A549 (cell line): ENCODE results near the gene DMPK. TPM values are rescaled to one million over a fixed set of nuclear protein-coding genes. Genes with fewer than 3 reads are reported as not detected.
"Not testable (repeated sequence)": the region's sequence is repeated elsewhere in the genome, so short reads cannot be mapped to it uniquely, and the experiment has no call there.

ENCODE experiments used
- ATAC-seq, 2 experiments: fragments of 200-7000 bp in 1 of 2; fragments of >200 bp in 1 of 2; cut with Nextera tagmentation in 1 of 2; cut with Tn5 transposase in 1 of 2; 3 replicates each; pipeline versions ENCODE4 v1.8.0 to v1.9.1; 2018 to 2020; ENCODE audit warnings: mild to moderate bottlenecking in 1 of 2, moderate library complexity in 1 of 2
- CTCF ChIA-PET: fragments of 300-600 bp; sonication (Branson Sonifier 250); formaldehyde crosslinking; extraction: SDS; loops from one replicate; lab custom pipeline; 2021; ENCODE audit warnings: antibody characterized with exemption, inconsistent platforms; lab: Yijun Ruan, JAX
- POLR2A ChIA-PET: fragments of 350-600 bp; formaldehyde crosslinking; extraction: SDS; loops from one replicate; lab custom pipeline; 2021; ENCODE audit warnings: antibody characterized with exemption, inconsistent platforms; lab: Yijun Ruan, JAX
- DNase-seq, 2 experiments: peaks; one replicate each; pipeline versions ENCODE4 v3.0.0 to v3.0.0-alpha.2; 2011 to 2016; ENCODE audit warnings: low read depth in 1 of 2, low spot score in 1 of 2
- FAIRE-seq: peaks from 2 replicates; lab custom pipeline; 2011; peaks lifted over from hg19 to GRCh38; lab: Jason Lieb, UNC
- H3K27ac ChIP-seq, 2 experiments: fragments of >200 bp; sonication (Bioruptor Twin); formaldehyde crosslinking; 3 replicates each; pipeline ENCODE4 v1.5.1; 2016 to 2017
- H3K4me1 ChIP-seq: fragments of >200 bp; sonication (Bioruptor Twin); formaldehyde crosslinking; 3 replicates; pipeline ENCODE4 v1.6.1; 2016
- H3K4me2 ChIP-seq: fragments of >200 bp; sonication (Bioruptor Twin); formaldehyde crosslinking; 3 replicates; pipeline ENCODE4 v1.6.1; 2016
- H3K4me3 ChIP-seq: fragments of >200 bp; sonication (Bioruptor Twin); formaldehyde crosslinking; 3 replicates; pipeline ENCODE4 v1.5.1; 2016
- H3K9me3 ChIP-seq: fragments of >200 bp; sonication (Bioruptor Twin); formaldehyde crosslinking; 3 replicates; pipeline ENCODE4 v1.6.1; 2016
- CBX2 ChIP-seq: fragments of 200-600 bp; sonication (generic); IDR thresholded peaks from 2 replicates; pipeline ENCODE4 v1.6.1; 2016; ENCODE audit warnings: low read depth, mild to moderate bottlenecking, borderline replicate concordance
- CHD2 ChIP-seq: fragments of 150-350 bp; IDR thresholded peaks from 2 replicates; pipeline ENCODE4 v1.6.1; 2014; ENCODE audit warnings: low read length; ENCODE audit not compliant: partially characterized antibody
- EHF ChIP-seq: fragments of 250-450 bp; sonication (Bioruptor Pico); IDR thresholded peaks from 2 replicates; pipeline ENCODE4 v1.5.0; 2020; ENCODE audit warnings: mild to moderate bottlenecking
- EHMT2 ChIP-seq: fragments of 200-600 bp; sonication (generic); IDR thresholded peaks from 2 replicates; pipeline ENCODE4 v1.6.1; 2016; ENCODE audit warnings: antibody characterized with exemption, low read depth, mild to moderate bottlenecking, moderate library complexity
- EP300 ChIP-seq, 2 experiments: fragments of >200 bp; sonication (Bioruptor Twin); formaldehyde crosslinking; IDR thresholded peaks; 2 replicates in 1 of 2; 3 replicates in 1 of 2; pipeline ENCODE4 v1.6.1; 2016 to 2017
- HOXA7 ChIP-seq: fragments of 250-450 bp; sonication (Bioruptor Pico); IDR thresholded peaks from 2 replicates; pipeline ENCODE4 v1.5.0; 2020; ENCODE audit warnings: mild to moderate bottlenecking, moderate library complexity
- HOXB13 ChIP-seq: fragments of 250-450 bp; sonication (Bioruptor Pico); IDR thresholded peaks from 2 replicates; pipeline ENCODE4 v1.5.0; 2020; ENCODE audit warnings: low read depth, mild to moderate bottlenecking, moderate library complexity
- MYC ChIP-seq: IDR thresholded peaks from 2 replicates; pipeline ENCODE4 v1.6.1; 2012; ENCODE audit warnings: mild to moderate bottlenecking, inconsistent platforms, low read length, improper control_type of control experiment, borderline replicate concordance
- NR3C1 ChIP-seq: fragments of >200 bp; sonication (Bioruptor Twin); formaldehyde crosslinking; IDR thresholded peaks from 3 replicates; pipeline ENCODE4 v1.6.1; 2017
- POLR2A ChIP-seq: IDR thresholded peaks from 2 replicates; pipeline ENCODE4 v1.6.1; 2012; ENCODE audit warnings: mild to moderate bottlenecking, low read length
- RARB ChIP-seq: fragments of 250-450 bp; sonication (Bioruptor Pico); IDR thresholded peaks from 2 replicates; pipeline ENCODE4 v1.8.0; 2021; ENCODE audit warnings: mild to moderate bottlenecking, moderate library complexity
- SREBF2 ChIP-seq: fragments of 450-650 bp; IDR thresholded peaks from 2 replicates; pipeline ENCODE4 v1.6.1; 2014; ENCODE audit warnings: mild to moderate bottlenecking, moderate library complexity
- TFCP2L1 ChIP-seq: fragments of 250-450 bp; sonication (Bioruptor Pico); IDR thresholded peaks from 2 replicates; pipeline ENCODE4 v1.5.0; 2021; ENCODE audit warnings: mild to moderate bottlenecking
- TP53 ChIP-seq: fragments of 250-450 bp; sonication (Bioruptor Pico); IDR thresholded peaks from 2 replicates; pipeline ENCODE4 v1.5.0; 2021; ENCODE audit warnings: mild to moderate bottlenecking, moderate library complexity
- ZC3H11A ChIP-seq: fragments of 450-650 bp; IDR thresholded peaks from 2 replicates; pipeline ENCODE4 v1.6.1; 2014; ENCODE audit warnings: antibody characterized with exemption, mild to moderate bottlenecking
- ZSCAN20 ChIP-seq: fragments of 250-450 bp; sonication (Bioruptor Pico); IDR thresholded peaks from 2 replicates; pipeline ENCODE4 v1.8.0; 2022; ENCODE audit warnings: mild to moderate bottlenecking, moderate library complexity
- WGBS: methylation state at CpG from one replicate; pipeline ENCODE4 v1.1.6; 2017; ENCODE audit errors: missing lambda C conversion rate; 5-methylcytosine and 5-hydroxymethylcytosine counted together
- polyA plus RNA-seq, 4 experiments: library from polyadenylated mRNA; depleted of rRNA in 3 of 4; stranded (reverse); fragments of >200 nt; fragmentation: RNase III in 1 of 4; extraction: RNeasy Plus Mini Kit Qiagen cat#74134 plus additional on column Dnase treatment in 1 of 4; gene quantifications; 2 replicates in 3 of 4; 3 replicates in 1 of 4; pipeline ENCODE4 v1.2.3, GENCODE V29; 2011 to 2017
- TF ChIP-seq, protein P1 (sequence below): fragments of 250-450 bp; sonication (Bioruptor Pico); IDR thresholded peaks from 2 replicates; pipeline ENCODE4 v1.5.0; 2020; ENCODE audit warnings: low read depth, mild to moderate bottlenecking, moderate library complexity
- TF ChIP-seq, protein P2 (sequence below): fragments of 150-350 bp; IDR thresholded peaks from 2 replicates; pipeline ENCODE4 v1.6.1; 2014; ENCODE audit warnings: low read depth, mild to moderate bottlenecking, low read length
- TF ChIP-seq, protein P3 (sequence below): fragments of >200 bp; sonication (Bioruptor Twin); formaldehyde crosslinking; IDR thresholded peaks from 2 replicates; pipeline ENCODE4 v1.6.1; 2016
- TF ChIP-seq, protein P4 (sequence below): fragments of 200-600 bp; sonication (generic); IDR thresholded peaks from 2 replicates; pipeline ENCODE4 v1.6.1; 2016; ENCODE audit warnings: antibody characterized with exemption, mild to moderate bottlenecking, moderate library complexity

DMPK gene
- polyA plus RNA-seq, 2 of the 4 experiments (the other 2 are of a cell fraction) = 21.6 to 56.6 TPM

DNA sequence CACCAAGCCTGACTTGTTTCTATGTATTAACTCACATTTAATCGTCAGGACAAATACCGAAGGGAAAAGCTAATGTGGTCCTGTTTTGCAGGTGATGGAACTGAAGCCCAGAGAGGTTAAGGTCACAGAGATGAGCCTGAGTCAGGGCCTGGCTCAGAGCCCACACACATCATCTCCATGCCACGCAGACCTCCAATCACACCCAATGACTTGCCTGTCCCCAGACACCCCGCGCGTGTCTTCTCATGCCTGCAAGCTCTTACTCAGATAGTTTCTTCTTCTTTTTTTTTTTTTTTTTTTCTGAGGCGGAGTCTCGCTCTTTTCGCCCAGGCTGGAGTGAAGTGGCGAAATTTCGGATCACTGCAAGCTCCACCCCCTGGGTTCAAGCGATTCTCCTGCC, 29.7 kb downstream of the DMPK start:
- H3K4me2 ChIP-seq = no peak overlapping the region
- TF ChIP-seq, protein P1, sequence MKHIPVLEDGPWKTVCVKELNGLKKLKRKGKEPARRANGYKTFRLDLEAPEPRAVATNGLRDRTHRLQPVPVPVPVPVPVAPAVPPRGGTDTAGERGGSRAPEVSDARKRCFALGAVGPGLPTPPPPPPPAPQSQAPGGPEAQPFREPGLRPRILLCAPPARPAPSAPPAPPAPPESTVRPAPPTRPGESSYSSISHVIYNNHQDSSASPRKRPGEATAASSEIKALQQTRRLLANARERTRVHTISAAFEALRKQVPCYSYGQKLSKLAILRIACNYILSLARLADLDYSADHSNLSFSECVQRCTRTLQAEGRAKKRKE (CRISPR knock-in tag) = no peak
- no peak for TF ChIP-seq CHD2
- TF ChIP-seq HOXB13 = no peak
- TF ChIP-seq, protein P2, sequence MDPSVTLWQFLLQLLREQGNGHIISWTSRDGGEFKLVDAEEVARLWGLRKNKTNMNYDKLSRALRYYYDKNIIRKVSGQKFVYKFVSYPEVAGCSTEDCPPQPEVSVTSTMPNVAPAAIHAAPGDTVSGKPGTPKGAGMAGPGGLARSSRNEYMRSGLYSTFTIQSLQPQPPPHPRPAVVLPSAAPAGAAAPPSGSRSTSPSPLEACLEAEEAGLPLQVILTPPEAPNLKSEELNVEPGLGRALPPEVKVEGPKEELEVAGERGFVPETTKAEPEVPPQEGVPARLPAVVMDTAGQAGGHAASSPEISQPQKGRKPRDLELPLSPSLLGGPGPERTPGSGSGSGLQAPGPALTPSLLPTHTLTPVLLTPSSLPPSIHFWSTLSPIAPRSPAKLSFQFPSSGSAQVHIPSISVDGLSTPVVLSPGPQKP = no peak
- TF ChIP-seq ZSCAN20 (CRISPR knock-in tag) = no peak
- no peak for TF ChIP-seq RARB (CRISPR knock-in tag)
- no peak for TF ChIP-seq EP300 (IDR thresholded peaks at IDR 0.05)
- TF ChIP-seq EHF (CRISPR knock-in tag) = no peak
- no peak for TF ChIP-seq NR3C1
- TF ChIP-seq TP53 (CRISPR knock-in tag) = no peak
- no peak for TF ChIP-seq TFCP2L1 (CRISPR knock-in tag)
- no peak for TF ChIP-seq HOXA7 (CRISPR knock-in tag)
- no peak for TF ChIP-seq ZC3H11A
- TF ChIP-seq MYC = no peak
- no peak for TF ChIP-seq CBX2
- TF ChIP-seq, protein P3, sequence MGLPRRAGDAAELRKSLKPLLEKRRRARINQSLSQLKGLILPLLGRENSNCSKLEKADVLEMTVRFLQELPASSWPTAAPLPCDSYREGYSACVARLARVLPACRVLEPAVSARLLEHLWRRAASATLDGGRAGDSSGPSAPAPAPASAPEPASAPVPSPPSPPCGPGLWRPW = no peak
- no peak for TF ChIP-seq SREBF2
- TF ChIP-seq EHMT2 = no peak
- TF ChIP-seq POLR2A = no peak
- ChIA-PET POLR2A (interaction anchor here (0.6 to 1.2 kb wide), 2 partner anchors 12 to 61 kb away, joined by 3 read pairs; no protein-coding TSS in a partner anchor), CTCF (interaction anchor here (0.9 to 74.3 kb wide), 10 partner anchors 8 to 60 kb away, joined by 3 to 2204 read pairs (median 6); partner anchors contain the start of genes DMPK, DMWD, QPCTL and RSPH6A)
- 87% methylated on average over 12 of the region's 12 CpGs for WGBS
- ATAC-seq (no peak), DNase-seq (no peak), FAIRE-seq (no peak)
- H3K4me1 ChIP-seq = 0 out of 3 replicates have a peak, but pooled peaks cover 6% of the 10 kb centered on the region
- no peak overlapping the region for H3K27ac ChIP-seq
- no peaks in the 10 kb centered on the region for H3K9me3 ChIP-seq
- H3K4me3 ChIP-seq = no peak overlapping the region

DNA sequence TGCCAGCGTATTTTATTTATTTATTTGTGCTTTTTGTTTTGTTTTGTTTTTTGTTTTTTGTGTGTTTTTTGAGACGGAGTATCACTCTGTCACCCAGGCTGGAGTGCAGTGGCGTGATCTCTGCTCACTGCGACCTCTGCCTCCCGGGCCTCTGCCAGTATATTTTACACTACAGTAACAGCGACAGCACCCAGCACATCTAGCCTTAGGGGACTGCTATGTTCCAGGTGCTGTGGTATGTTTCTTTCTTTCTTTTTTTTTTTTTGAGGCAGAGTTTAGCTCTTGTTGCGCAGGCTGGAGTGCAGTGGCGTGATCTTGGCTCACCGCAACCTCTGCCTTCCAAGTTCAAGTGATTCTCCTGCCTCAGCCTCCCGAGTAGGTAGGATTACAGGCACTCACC, 30.8 kb downstream of the DMPK start:
- POLR2A ChIA-PET, ATAC-seq, H3K27ac ChIP-seq, H3K4me1 ChIP-seq, H3K9me3 ChIP-seq, FAIRE-seq, H3K4me2 ChIP-seq, DNase-seq, H3K4me3 ChIP-seq: not testable (repeated sequence)
- CTCF ChIA-PET = interaction anchor here (0.7 to 74.3 kb wide), 6 partner anchors 11 to 59 kb away, joined by 3 to 2204 read pairs (median 14); partner anchors contain the start of genes DMPK, DMWD, QPCTL and RSPH6A
- 87% methylated on average over 10 of the region's 10 CpGs for WGBS

DNA sequence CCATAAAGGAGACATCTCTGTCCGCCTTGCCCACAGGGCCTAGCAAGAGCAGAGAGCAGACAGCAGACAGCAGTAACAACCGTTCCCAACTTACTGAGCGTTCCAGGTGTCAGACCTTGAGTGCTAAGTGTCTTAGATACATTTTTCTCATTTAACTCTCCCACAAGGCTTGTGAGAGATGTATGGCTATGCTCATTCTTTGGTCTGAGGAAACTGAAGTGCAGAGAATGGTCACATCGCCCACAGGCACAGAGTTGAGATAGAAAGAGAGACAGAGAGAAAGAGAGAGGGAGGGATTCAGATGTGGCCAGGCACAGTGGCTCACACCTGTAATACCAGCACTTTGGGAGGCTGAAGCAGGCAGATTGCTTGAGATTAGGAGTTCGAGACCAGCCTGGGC, 34.8 kb downstream of the DMPK start:
- WGBS = 71% methylated on average over 5 of the region's 5 CpGs
- no peak; a peak in 1 of 6 replicates for ATAC-seq
- H3K4me3 ChIP-seq = no peak overlapping the region
- POLR2A ChIA-PET = no interaction called here
- CTCF ChIA-PET = interaction anchor here (1.4 to 74.3 kb wide), 5 partner anchors 9 to 61 kb away, joined by 3 to 2204 read pairs (median 12); partner anchors contain the start of genes DMPK, DMWD, MEIOSIN and QPCTL
- no peak for FAIRE-seq
- no peak for DNase-seq
- 0 out of 3 replicates have a peak, but pooled peaks cover under 1% of the 10 kb centered on the region for H3K4me1 ChIP-seq
- no peaks in the 10 kb centered on the region for H3K9me3 ChIP-seq
- H3K27ac ChIP-seq = no peak overlapping the region
- TF ChIP-seq CBX2 (no peak), MYC (no peak)
- TF ChIP-seq, protein P4, sequence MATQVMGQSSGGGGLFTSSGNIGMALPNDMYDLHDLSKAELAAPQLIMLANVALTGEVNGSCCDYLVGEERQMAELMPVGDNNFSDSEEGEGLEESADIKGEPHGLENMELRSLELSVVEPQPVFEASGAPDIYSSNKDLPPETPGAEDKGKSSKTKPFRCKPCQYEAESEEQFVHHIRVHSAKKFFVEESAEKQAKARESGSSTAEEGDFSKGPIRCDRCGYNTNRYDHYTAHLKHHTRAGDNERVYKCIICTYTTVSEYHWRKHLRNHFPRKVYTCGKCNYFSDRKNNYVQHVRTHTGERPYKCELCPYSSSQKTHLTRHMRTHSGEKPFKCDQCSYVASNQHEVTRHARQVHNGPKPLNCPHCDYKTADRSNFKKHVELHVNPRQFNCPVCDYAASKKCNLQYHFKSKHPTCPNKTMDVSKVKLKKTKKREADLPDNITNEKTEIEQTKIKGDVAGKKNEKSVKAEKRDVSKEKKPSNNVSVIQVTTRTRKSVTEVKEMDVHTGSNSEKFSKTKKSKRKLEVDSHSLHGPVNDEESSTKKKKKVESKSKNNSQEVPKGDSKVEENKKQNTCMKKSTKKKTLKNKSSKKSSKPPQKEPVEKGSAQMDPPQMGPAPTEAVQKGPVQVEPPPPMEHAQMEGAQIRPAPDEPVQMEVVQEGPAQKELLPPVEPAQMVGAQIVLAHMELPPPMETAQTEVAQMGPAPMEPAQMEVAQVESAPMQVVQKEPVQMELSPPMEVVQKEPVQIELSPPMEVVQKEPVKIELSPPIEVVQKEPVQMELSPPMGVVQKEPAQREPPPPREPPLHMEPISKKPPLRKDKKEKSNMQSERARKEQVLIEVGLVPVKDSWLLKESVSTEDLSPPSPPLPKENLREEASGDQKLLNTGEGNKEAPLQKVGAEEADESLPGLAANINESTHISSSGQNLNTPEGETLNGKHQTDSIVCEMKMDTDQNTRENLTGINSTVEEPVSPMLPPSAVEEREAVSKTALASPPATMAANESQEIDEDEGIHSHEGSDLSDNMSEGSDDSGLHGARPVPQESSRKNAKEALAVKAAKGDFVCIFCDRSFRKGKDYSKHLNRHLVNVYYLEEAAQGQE = no peak
- no peak overlapping the region for H3K4me2 ChIP-seq
